GM13977 (cell line): ENCODE measurements around the gene PDPK1.

ENCODE experiments used
- DNase-seq: peaks from one replicate; pipeline ENCODE4 v3.0.0; 2012; ENCODE audit warnings: low spot score
- CTCF ChIP-seq: IDR thresholded peaks from 2 replicates; pipeline ENCODE4 v1.5.1; 2012; ENCODE audit warnings: mild to moderate bottlenecking, control low read depth; ENCODE audit not compliant: insufficient read depth; ENCODE audit errors: extremely low read depth, missing control alignments
- in situ Hi-C: fragments of 300-500 bp; cut with MboI; formaldehyde crosslinking; loops from one replicate; pipeline ENCODE4 v1.12.0; 2022; ENCODE audit warnings: low sequenced_read_pairs, low pct_unique_long_range_greater_than_20kb, mixed read lengths, inconsistent platforms; ENCODE audit not compliant: unreplicated experiment

Gene PDPK1

GRCh38 chr16:2526135-2526534 is 11.7 kb upstream of the PDPK1 start:
- TF ChIP-seq CTCF = no peak
- in situ Hi-C loops = no loop called here
- no peak for DNase-seq

- in situ Hi-C loops = no loop called here
- no peak for DNase-seq
- TF ChIP-seq CTCF = no peak
Observed at GRCh38 chr16:2527071-2527783, 10.6 kb upstream of the PDPK1 start.

- in situ Hi-C loops = no loop called here
- no peak for DNase-seq
- no peak for TF ChIP-seq CTCF
Observed at GRCh38 chr16:2527784-2528100, 10.1 kb upstream of the PDPK1 start.

GRCh38 chr16:2528161-2529060 is 9.4 kb upstream of the PDPK1 start:
- in situ Hi-C loops = no loop called here
- TF ChIP-seq CTCF = no peak
- no peak for DNase-seq

- no peak for DNase-seq
- no peak for TF ChIP-seq CTCF
- in situ Hi-C loops = no loop called here
Observed at GRCh38 chr16:2529061-2529931, 8.5 kb upstream of the PDPK1 start.

GRCh38 chr16:2529961-2530628 is 7.7 kb upstream of the PDPK1 start:
- no peak for TF ChIP-seq CTCF
- no peak for DNase-seq
- in situ Hi-C loops = no loop called here
